ELR (cell line): ENCODE results near the gene EEF1AKMT4.

Experiments
- DNase-seq: peaks from one replicate; pipeline ENCODE4 v3.0.0-alpha.2; 2015; ENCODE audit warnings: low read depth

Gene EEF1AKMT4

GRCh38 chr3:184249412-184250166 is at the start of gene EEF1AKMT4:
EEF1AKMT4 (plus strand) TSS chr3:184249672; CDS start chr3:184249695, 23 bp downstream.
- DNase-seq, result peak; percentile 99

GRCh38 chr3:184200825-184201224 is 48.6 kb upstream of the EEF1AKMT4 start:
- no peak for DNase-seq

- no peak for DNase-seq
Observed at GRCh38 chr3:184203526-184203925, 45.9 kb upstream of the EEF1AKMT4 start.

- DNase-seq, result no peak
Observed at GRCh38 chr3:184209146-184209923, 40.1 kb upstream of the EEF1AKMT4 start.

- no peak for DNase-seq
Observed at GRCh38 chr3:184211297-184211696, 38.2 kb upstream of the EEF1AKMT4 start.

GRCh38 chr3:184211718-184212117 is 37.8 kb upstream of the EEF1AKMT4 start:
- no peak for DNase-seq

GRCh38 chr3:184218814-184219213 is 30.7 kb upstream of the EEF1AKMT4 start:
- no peak for DNase-seq

GRCh38 chr3:184222521-184222920 is 27.0 kb upstream of the EEF1AKMT4 start:
- no peak for DNase-seq

GRCh38 chr3:184223946-184224345 is 25.5 kb upstream of the EEF1AKMT4 start:
- DNase-seq, result no peak

- peak; percentile 47 for DNase-seq
Observed at GRCh38 chr3:184227481-184227935, 22.0 kb upstream of the EEF1AKMT4 start.

- DNase-seq, result no peak
Observed at GRCh38 chr3:184228376-184229137, 20.9 kb upstream of the EEF1AKMT4 start.

- peak; percentile 72 for DNase-seq
Observed at GRCh38 chr3:184229394-184230080, 19.9 kb upstream of the EEF1AKMT4 start, which contains the start of gene VWA5B2. VWA5B2 (plus strand) TSS chr3:184229585; CDS start chr3:184230529, 944 bp downstream.

GRCh38 chr3:184230081-184230602 is 19.3 kb upstream of the EEF1AKMT4 start:
- no peak for DNase-seq

- no peak for DNase-seq
Observed at GRCh38 chr3:184230603-184231528, 18.6 kb upstream of the EEF1AKMT4 start.

GRCh38 chr3:184231671-184232070 is 17.8 kb upstream of the EEF1AKMT4 start:
- no peak for DNase-seq

- no peak for DNase-seq
Observed at GRCh38 chr3:184233127-184233843, 16.2 kb upstream of the EEF1AKMT4 start.

- DNase-seq, result peak; percentile 91
Observed at GRCh38 chr3:184234224-184234623, 15.2 kb upstream of the EEF1AKMT4 start.

- DNase-seq, result no peak
Observed at GRCh38 chr3:184234671-184235380, 14.6 kb upstream of the EEF1AKMT4 start.
